Peyer's patch (tissue), 4 donors: ENCODE results near the gene MYO15A. TPM values are rescaled to one million over a fixed set of nuclear protein-coding genes. Genes with fewer than 3 reads are reported as not detected.

Experiments used
- DNase-seq, 3 donors: peaks; one replicate each; pipeline ENCODE4 v3.0.0-alpha.2; 2017 to 2019
- H3K27ac ChIP-seq, 4 donors: fragments of 200-600 bp; sonication (generic); one replicate each; pipeline ENCODE4 v1.5.1; 2016 to 2019
- H3K27me3 ChIP-seq, 2 donors: fragments of 200-600 bp; sonication (generic); one replicate each; pipeline ENCODE4 v1.5.1; 2019
- H3K36me3 ChIP-seq, 3 donors: fragments of 200-600 bp; sonication (generic); one replicate each; pipeline ENCODE4 v1.5.1; 2016 to 2019
- H3K4me1 ChIP-seq, 4 donors: fragments of 200-600 bp; sonication (generic); one replicate each; pipeline ENCODE4 v1.5.1; 2016 to 2019
- H3K4me3 ChIP-seq, 4 donors: fragments of 200-600 bp; sonication (generic); 1 replicate in 3 of 4; 2 replicates in 1 of 4; pipeline ENCODE4 v1.5.1; 2016 to 2019; ENCODE audit warnings: mild to moderate bottlenecking in 1 of 4
- H3K9me3 ChIP-seq, 4 donors: fragments of 200-600 bp; sonication (generic); one replicate each; pipeline ENCODE4 v1.5.1; 2016 to 2019; ENCODE audit warnings: mild to moderate bottlenecking in 1 of 4
- POLR2A ChIP-seq, 2 donors: fragments of 450-650 bp; IDR thresholded peaks; one replicate each; pipeline ENCODE4 v1.5.1; 2017; ENCODE audit warnings: antibody characterized with exemption in 2 of 2, mild to moderate bottlenecking in 2 of 2, moderate library complexity in 2 of 2
- total RNA-seq, 4 donors: library from RNA; depleted of rRNA; stranded (reverse); fragments of >200 nt; gene quantifications; one replicate each; pipeline ENCODE4 v1.1.0, GENCODE V29; 2016
- TF ChIP-seq, protein P1 (sequence below), 6 experiments: fragments of 450-650 bp in 4 of 6; fragments of 200-600 bp in 2 of 6; sonication (generic) in 1 of 6; IDR thresholded peaks; one replicate each; pipeline ENCODE4 v1.5.1; 2017 to 2019; ENCODE audit warnings: antibody characterized with exemption in 6 of 6, mild to moderate bottlenecking in 3 of 6, moderate library complexity in 1 of 6

The MYO15A gene
- total RNA-seq, 4 donors from 2014 or later = 3.6 to 5.0 (median 3.8) TPM; not detected in 1

DNA sequence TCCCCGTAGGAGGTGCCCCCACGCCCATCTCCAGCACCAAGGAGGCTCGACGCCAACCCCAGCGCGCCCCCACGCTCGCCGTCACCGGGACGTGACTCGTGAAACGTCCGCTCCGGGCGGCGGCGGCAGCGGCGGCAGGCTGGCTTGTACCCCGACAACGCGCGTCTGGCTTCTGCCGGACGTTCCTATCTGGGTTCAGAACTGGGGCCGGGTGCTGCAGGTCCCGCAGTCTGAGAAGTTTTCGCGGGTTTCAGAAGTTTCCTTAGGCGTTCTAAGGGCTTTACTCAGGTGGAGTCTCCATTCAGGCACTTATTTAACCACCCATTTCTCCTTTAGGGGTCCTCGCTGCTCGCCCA is 74.4 kb downstream of the MYO15A start:
- H3K4me3 ChIP-seq = peak overlapping the region; percentile 89 to 96 (median 90)
- no peak for TF ChIP-seq POLR2A (IDR thresholded peaks at IDR 0.05)
- TF ChIP-seq, protein P1, sequence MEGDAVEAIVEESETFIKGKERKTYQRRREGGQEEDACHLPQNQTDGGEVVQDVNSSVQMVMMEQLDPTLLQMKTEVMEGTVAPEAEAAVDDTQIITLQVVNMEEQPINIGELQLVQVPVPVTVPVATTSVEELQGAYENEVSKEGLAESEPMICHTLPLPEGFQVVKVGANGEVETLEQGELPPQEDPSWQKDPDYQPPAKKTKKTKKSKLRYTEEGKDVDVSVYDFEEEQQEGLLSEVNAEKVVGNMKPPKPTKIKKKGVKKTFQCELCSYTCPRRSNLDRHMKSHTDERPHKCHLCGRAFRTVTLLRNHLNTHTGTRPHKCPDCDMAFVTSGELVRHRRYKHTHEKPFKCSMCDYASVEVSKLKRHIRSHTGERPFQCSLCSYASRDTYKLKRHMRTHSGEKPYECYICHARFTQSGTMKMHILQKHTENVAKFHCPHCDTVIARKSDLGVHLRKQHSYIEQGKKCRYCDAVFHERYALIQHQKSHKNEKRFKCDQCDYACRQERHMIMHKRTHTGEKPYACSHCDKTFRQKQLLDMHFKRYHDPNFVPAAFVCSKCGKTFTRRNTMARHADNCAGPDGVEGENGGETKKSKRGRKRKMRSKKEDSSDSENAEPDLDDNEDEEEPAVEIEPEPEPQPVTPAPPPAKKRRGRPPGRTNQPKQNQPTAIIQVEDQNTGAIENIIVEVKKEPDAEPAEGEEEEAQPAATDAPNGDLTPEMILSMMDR (IDR thresholded peaks at IDR 0.05) = peak in 1 of 6 experiments; percentile 3
- H3K27me3 ChIP-seq = no peaks in the 10 kb centered on the region
- H3K9me3 ChIP-seq = no peaks in the 10 kb centered on the region
- H3K27ac ChIP-seq = peak overlapping the region; percentile 95 to 99 (median 98)
- peaks cover 0 to 43% (median 12%) of the 10 kb centered on the region in 4 donors for H3K4me1 ChIP-seq
- peaks cover 0 to under 1% (median 0%) of the 10 kb centered on the region in 3 donors for H3K36me3 ChIP-seq
- DNase-seq = peak; percentile 77 to 91 (median 89)

DNA sequence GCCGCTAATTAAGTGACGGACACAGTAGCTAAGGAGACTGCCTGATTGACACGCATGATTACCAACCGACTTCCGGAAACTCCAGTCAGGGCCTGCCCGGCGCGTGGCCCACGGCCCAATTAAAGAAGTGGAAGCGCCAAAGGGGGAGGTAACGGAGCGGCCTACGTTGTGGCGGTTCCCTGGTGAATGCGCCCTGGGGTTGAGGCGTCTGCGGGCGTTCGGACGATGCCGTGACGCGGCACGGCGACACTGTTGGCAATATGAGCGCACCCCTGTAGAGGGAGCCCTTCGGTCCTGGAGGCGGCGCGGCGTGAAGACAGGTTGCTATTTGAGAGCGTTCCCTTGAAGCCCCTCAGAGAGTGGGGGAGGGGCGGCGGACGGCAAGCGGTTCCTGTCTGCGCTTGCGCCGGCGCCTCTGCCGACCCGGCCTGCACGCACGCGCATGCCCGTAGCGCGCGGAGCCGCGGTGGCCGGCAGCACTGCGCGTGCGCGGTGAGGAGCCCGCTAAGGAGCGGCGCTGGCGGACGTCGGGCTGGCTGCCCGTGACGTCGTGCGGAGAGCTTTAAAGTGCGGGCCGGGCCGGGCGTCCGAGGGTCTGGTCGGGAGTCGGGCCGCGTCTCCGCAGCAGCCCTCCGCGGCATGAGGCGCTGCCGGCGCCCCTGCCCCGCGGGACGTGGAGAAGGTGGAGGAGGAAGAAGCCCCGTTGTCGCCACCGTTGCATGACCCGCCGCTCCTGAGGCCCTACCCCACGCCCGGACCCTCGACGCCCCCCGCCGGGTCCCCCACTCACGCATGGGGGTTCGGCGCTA is 75.0 kb downstream of the MYO15A start, which contains the start of gene ALKBH5:
TSS of gene ALKBH5 (plus strand) at position 495 of the 809 bp plus-strand sequence. CDS start 416 bp downstream, outside the sequence.
- DNase-seq = peak; percentile 96 to 99 (median 96)
- Histone ChIP-seq H3K27me3 (no peaks in the 10 kb centered on the region), H3K4me1 (peaks cover 0 to 49% (median 17%) of the 10 kb centered on the region in 4 donors), H3K9me3 (no peaks in the 10 kb centered on the region), H3K36me3 (peaks cover 0 to 6% (median 0%) of the 10 kb centered on the region in 3 donors), H3K4me3 (peak within 1 kb of the TSS; percentile 89 to 96 (median 90)), H3K27ac (peak within 1 kb of the TSS; percentile 95 to 99 (median 98))
- TF ChIP-seq, protein P1 (IDR thresholded peaks at IDR 0.05) = peak in 4 of 6 experiments; percentile 7 to 40 (median 32)
- TF ChIP-seq POLR2A (IDR thresholded peaks at IDR 0.05) = peak; percentile 90 to 92

DNA sequence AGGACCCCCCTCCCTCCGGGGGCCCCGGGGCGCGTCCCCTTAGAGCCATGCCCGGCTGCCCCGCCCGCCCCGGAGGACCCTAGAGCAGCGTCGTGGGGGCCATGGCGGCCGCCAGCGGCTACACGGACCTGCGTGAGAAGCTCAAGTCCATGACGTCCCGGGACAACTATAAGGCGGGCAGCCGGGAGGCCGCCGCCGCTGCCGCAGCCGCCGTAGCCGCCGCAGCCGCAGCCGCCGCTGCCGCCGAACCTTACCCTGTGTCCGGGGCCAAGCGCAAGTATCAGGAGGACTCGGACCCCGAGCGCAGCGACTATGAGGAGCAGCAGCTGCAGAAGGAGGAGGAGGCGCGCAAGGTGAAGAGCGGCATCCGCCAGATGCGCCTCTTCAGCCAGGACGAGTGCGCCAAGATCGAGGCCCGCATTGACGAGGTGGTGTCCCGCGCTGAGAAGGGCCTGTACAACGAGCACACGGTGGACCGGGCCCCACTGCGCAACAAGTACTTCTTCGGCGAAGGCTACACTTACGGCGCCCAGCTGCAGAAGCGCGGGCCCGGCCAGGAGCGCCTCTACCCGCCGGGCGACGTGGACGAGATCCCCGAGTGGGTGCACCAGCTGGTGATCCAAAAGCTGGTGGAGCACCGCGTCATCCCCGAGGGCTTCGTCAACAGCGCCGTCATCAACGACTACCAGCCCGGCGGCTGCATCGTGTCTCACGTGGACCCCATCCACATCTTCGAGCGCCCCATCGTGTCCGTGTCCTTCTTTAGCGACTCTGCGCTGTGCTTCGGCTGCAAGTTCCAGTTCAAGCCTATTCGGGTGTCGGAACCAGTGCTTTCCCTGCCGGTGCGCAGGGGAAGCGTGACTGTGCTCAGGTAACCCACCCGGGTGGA is 75.8 kb downstream of the MYO15A start:
- H3K36me3 ChIP-seq = peaks cover 0 to 6% (median 0%) of the 10 kb centered on the region in 3 donors
- no peak for TF ChIP-seq POLR2A (IDR thresholded peaks at IDR 0.05)
- TF ChIP-seq, protein P1 (IDR thresholded peaks at IDR 0.05) = no peak
- peak overlapping the region; percentile 95 to 99 (median 98) for H3K27ac ChIP-seq
- no peaks in the 10 kb centered on the region for H3K9me3 ChIP-seq
- H3K4me1 ChIP-seq = peaks cover 0 to 58% (median 20%) of the 10 kb centered on the region in 4 donors
- peak; percentile 60 to 82 (median 71) for DNase-seq
- peak overlapping the region; percentile 89 to 96 (median 90) for H3K4me3 ChIP-seq
- H3K27me3 ChIP-seq = no peaks in the 10 kb centered on the region

DNA sequence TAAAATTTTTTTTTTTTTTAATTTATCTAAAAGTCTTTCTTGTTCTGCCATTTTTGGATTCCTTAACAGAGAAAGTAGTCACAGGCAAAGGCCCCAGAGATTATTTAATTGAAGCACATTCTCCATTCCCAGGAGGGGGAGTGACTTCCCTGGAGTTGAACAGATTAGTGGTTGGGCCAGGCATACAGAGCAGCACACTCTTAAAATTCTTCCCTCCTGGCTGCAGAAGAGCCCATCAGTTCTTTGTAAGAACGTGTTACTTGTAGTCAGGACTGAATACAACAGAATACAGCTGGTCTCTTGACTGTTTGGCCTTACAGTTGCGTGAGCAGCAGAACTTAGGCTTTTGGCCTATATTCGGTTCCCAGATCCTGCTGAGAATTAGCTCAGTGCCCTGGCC is 76.8 kb downstream of the MYO15A start:
- no peaks in the 10 kb centered on the region for H3K27me3 ChIP-seq
- no peak for TF ChIP-seq POLR2A (IDR thresholded peaks at IDR 0.05)
- TF ChIP-seq, protein P1 (IDR thresholded peaks at IDR 0.05) = no peak
- DNase-seq = no peak
- H3K9me3 ChIP-seq = no peaks in the 10 kb centered on the region
- peak overlapping the region; percentile 5 to 92 (median 89) for H3K4me3 ChIP-seq
- H3K4me1 ChIP-seq = peaks cover 0 to 68% (median 20%) of the 10 kb centered on the region in 4 donors
- H3K36me3 ChIP-seq = peaks cover 0 to 6% (median 0%) of the 10 kb centered on the region in 3 donors
- peak overlapping the region in 3 of 4 donors; percentile 13 to 99 (median 27) for H3K27ac ChIP-seq
